PC-9 (cell line): ENCODE data around the gene MYL12A.
"Not testable (repeated sequence)": the region's sequence is repeated elsewhere in the genome, so short reads cannot be mapped to it uniquely, and the experiment has no call there.

Experiments used
- EZH2 ChIP-seq: fragments of 200-600 bp; sonication (generic); IDR thresholded peaks from 2 replicates; pipeline ENCODE4 v1.8.0; 2017; ENCODE audit warnings: antibody characterized with exemption, low read depth
- TF ChIP-seq, protein P1 (sequence below): fragments of 200-600 bp; sonication (generic); conservative IDR thresholded peaks from 2 replicates; pipeline ENCODE4 v1.6.1; 2017; ENCODE audit warnings: mixed run types, antibody characterized with exemption, mild to moderate bottlenecking, moderate library complexity

- TF ChIP-seq, protein P1, sequence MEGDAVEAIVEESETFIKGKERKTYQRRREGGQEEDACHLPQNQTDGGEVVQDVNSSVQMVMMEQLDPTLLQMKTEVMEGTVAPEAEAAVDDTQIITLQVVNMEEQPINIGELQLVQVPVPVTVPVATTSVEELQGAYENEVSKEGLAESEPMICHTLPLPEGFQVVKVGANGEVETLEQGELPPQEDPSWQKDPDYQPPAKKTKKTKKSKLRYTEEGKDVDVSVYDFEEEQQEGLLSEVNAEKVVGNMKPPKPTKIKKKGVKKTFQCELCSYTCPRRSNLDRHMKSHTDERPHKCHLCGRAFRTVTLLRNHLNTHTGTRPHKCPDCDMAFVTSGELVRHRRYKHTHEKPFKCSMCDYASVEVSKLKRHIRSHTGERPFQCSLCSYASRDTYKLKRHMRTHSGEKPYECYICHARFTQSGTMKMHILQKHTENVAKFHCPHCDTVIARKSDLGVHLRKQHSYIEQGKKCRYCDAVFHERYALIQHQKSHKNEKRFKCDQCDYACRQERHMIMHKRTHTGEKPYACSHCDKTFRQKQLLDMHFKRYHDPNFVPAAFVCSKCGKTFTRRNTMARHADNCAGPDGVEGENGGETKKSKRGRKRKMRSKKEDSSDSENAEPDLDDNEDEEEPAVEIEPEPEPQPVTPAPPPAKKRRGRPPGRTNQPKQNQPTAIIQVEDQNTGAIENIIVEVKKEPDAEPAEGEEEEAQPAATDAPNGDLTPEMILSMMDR = not testable (repeated sequence)
- TF ChIP-seq EZH2 = not testable (repeated sequence)
Measured at GRCh38 chr18:3198260-3198860, 49.2 kb upstream of the MYL12A start.
